HEK293 (cell line): ENCODE measurements around the gene STRADA.

Experiments used
- CTCF ChIP-seq: fragments of 450-650 bp; formaldehyde crosslinking; IDR thresholded peaks from 2 replicates; pipeline ENCODE4 v1.5.1; 2016; ENCODE audit warnings: missing biosample characterization, missing genetic modification characterization
- KLF16 ChIP-seq: fragments of 450-650 bp; formaldehyde crosslinking; IDR thresholded peaks from 2 replicates; pipeline ENCODE4 v1.5.1; 2017; ENCODE audit warnings: missing biosample characterization, missing genetic modification characterization
- KLF9 ChIP-seq: fragments of 450-650 bp; formaldehyde crosslinking; IDR thresholded peaks from 2 replicates; pipeline ENCODE4 v1.5.1; 2016; ENCODE audit warnings: missing biosample characterization, missing genetic modification characterization, low read depth
- SP2 ChIP-seq: fragments of 450-650 bp; formaldehyde crosslinking; IDR thresholded peaks from 2 replicates; pipeline ENCODE4 v1.5.1; 2016; ENCODE audit warnings: missing biosample characterization, missing genetic modification characterization
- TCF7L2 ChIP-seq: IDR thresholded peaks from 2 replicates; pipeline ENCODE4 v1.6.1; 2011; ENCODE audit warnings: low read depth, mild to moderate bottlenecking, inconsistent platforms, low read length, moderate library complexity, borderline replicate concordance
- ZNF10 ChIP-seq: fragments of 450-650 bp; formaldehyde crosslinking; IDR thresholded peaks from 2 replicates; pipeline ENCODE4 v1.5.1; 2017; ENCODE audit warnings: missing biosample characterization, missing genetic modification characterization
- ZNF768 ChIP-seq: fragments of 450-650 bp; formaldehyde crosslinking; IDR thresholded peaks from 2 replicates; pipeline ENCODE4 v1.5.1; 2018; ENCODE audit warnings: missing biosample characterization, mild to moderate bottlenecking, missing genetic modification characterization
- ZSCAN4 ChIP-seq: fragments of 450-650 bp; formaldehyde crosslinking; IDR thresholded peaks from 2 replicates; pipeline ENCODE4 v1.5.1; 2017; ENCODE audit warnings: missing biosample characterization, missing genetic modification characterization
- TF ChIP-seq, protein P1 (sequence below): fragments of 450-650 bp; formaldehyde crosslinking; IDR thresholded peaks from 2 replicates; pipeline ENCODE4 v1.5.1; 2016; ENCODE audit warnings: missing biosample characterization, missing genetic modification characterization, low read depth

- no peak for TF ChIP-seq CTCF (tag by site-specific recombination)
- TF ChIP-seq KLF16 (tag by site-specific recombination) = no peak
- no peak for TF ChIP-seq ZNF10
- TF ChIP-seq KLF9 (tag by site-specific recombination) = no peak
- no peak for TF ChIP-seq TCF7L2
- no peak for TF ChIP-seq ZSCAN4 (tag by site-specific recombination)
- TF ChIP-seq, protein P1, sequence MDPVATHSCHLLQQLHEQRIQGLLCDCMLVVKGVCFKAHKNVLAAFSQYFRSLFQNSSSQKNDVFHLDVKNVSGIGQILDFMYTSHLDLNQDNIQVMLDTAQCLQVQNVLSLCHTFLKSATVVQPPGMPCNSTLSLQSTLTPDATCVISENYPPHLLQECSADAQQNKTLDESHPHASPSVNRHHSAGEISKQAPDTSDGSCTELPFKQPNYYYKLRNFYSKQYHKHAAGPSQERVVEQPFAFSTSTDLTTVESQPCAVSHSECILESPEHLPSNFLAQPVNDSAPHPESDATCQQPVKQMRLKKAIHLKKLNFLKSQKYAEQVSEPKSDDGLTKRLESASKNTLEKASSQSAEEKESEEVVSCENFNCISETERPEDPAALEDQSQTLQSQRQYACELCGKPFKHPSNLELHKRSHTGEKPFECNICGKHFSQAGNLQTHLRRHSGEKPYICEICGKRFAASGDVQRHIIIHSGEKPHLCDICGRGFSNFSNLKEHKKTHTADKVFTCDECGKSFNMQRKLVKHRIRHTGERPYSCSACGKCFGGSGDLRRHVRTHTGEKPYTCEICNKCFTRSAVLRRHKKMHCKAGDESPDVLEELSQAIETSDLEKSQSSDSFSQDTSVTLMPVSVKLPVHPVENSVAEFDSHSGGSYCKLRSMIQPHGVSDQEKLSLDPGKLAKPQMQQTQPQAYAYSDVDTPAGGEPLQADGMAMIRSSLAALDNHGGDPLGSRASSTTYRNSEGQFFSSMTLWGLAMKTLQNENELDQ (tag by site-specific recombination) = no peak
- TF ChIP-seq ZNF768 (tag by site-specific recombination) = no peak
- no peak for TF ChIP-seq SP2 (tag by site-specific recombination)
Measured at GRCh38 chr17:63703556-63704258, 37.9 kb downstream of the STRADA start.
